GM18511 (cell line): ENCODE data around the gene PAQR8.

Experiments
- ATAC-seq: cut with Tn5 transposase; IDR thresholded peaks from one replicate; pipeline ENCODE4 v1.9.1; 2021; ENCODE audit warnings: mild to moderate bottlenecking, moderate library complexity; ENCODE audit not compliant: unreplicated experiment

Gene PAQR8

DNA sequence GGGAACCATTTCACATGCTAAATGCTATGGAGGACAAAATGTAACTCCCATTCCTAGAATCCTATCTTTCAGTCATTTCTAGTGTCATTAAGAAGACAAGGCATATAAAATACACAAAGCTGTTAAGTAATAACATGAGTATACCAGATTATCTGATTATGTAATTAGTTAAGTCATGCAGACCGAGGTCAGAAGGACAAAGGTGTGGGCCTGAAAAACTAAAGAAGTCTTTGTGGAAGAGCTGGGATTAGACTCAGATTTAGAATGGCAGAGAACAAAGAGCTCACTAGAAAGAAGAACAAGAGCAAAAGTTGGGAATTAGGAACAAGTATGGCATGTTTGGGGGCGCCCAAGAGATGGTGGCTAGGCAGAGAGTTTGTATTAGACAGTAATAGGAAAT lies 95.1 kb downstream of the PAQR8 start:
- ATAC-seq: no peak
